ENCODE measurements around the gene PCID2. TPM values are rescaled to one million over a fixed set of nuclear protein-coding genes. Genes with fewer than 3 reads are reported as not detected.

PCID2 gene
- 91.1 and 95.4 TPM in 2 replicates for total RNA-seq

GRCh38 chr13:113208421-113209335, at the start of gene PCID2:
Gene PCID2, minus strand, starts transcription at chr13:113208669. Its CDS starts 35 bp downstream, at chr13:113208634.

GRCh38 chr13:113209336-113209758, 878 bp upstream of the PCID2 start, which contains the start of gene CUL4A:
Gene CUL4A, plus strand, starts transcription at chr13:113209613. Its CDS starts 15 bp downstream, at chr13:113209628.

DNA sequence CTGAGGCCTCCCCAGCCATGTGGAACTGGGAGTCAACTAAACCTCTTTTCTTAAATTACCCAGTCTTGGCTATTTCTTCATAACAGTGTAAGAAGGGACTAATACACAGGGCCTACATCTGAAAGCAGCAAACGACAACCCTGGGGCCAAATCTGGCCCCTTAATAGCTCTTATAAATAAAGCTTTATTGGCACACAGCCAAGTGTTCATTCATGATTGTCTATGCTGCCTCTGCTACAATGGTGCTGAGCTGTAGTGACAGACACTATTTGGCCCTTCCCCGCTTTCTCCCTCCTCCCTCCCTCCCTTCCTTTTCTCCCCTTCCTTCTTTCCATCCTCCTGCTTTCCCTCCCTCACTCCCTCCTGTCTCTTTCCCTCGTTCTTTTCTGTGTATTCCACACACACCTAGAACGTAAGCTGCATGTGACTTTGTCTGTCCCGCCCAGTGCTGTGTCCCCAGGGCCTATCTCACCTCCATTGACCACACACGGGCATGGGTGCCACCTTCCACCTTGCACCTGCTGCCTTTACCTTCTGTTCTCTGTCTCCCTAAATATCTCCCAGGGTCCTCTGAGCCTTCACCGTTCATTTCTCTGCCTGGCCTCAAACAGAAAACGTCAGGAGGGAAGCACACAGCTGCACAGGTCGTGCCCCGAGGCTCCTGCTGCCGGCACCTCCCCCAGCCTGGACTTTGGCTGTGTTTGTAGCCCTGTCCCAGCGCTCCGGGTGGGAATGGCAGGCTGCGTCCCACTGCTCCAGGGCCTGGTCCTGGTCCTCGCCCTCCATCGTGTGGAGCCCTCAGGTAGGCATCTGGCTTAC, 50.3 kb downstream of the PCID2 start, which contains the start of gene PROZ:
TSS of gene PROZ (plus strand) at position 720 of the 819 bp plus-strand sequence. CDS start at position 733, 13 bp downstream.

Other genes starting within 250 kb of the PCID2 start
- not detected in 2 replicates for gene MCF2L, start 239.5 kb downstream of the PCID2 start, total RNA-seq
- not detected in 2 replicates for gene F7, start 102.9 kb downstream of the PCID2 start, total RNA-seq
- gene F10, start 85.9 kb downstream of the PCID2 start, total RNA-seq, result 13.0 and 16.0 TPM in 2 replicates
- not detected in 2 replicates for gene PROZ, start 50.0 kb downstream of the PCID2 start, total RNA-seq
- gene CUL4A, start 944 bp upstream of the PCID2 start, total RNA-seq, result 101 and 108 TPM in 2 replicates
- 170 and 182 TPM in 2 replicates for gene LAMP1, start 88.6 kb upstream of the PCID2 start, total RNA-seq
- gene GRTP1, start 155.5 kb upstream of the PCID2 start, total RNA-seq, result 0.29 and 2.5 TPM in 2 replicates
- 0.86 and 0.89 TPM in 2 replicates for gene ADPRHL1, start 244.8 kb upstream of the PCID2 start, total RNA-seq